Measurements from ENCODE around the gene MAMDC2. TPM values are rescaled to one million over a fixed set of nuclear protein-coding genes. Genes with fewer than 3 reads are reported as not detected.
"Not testable (repeated sequence)": the region's sequence is repeated elsewhere in the genome, so short reads cannot be mapped to it uniquely, and the experiment has no call there.

The MAMDC2 gene
- total and polyA plus RNA-seq, 5 donors from 2014 or later, result 0.10 TPM; not detected in 4

GRCh38 chr9:70020991-70021571 lies 22.6 kb upstream of the MAMDC2 start:
- Histone ChIP-seq H3K4me1 (ENCODE audit: control insufficient read depth, insufficient read depth, low read length, poor library complexity, severe bottlenecking) (no peaks in the 10 kb centered on the region), H3K27ac (ENCODE audit: insufficient read depth, low read length, poor library complexity, severe bottlenecking) (no peak overlapping the region), H3K9me3 (ENCODE audit: control insufficient read depth in 2 of 2, low read length in 2 of 2) (no peaks in the 10 kb centered on the region), H3K27me3 (ENCODE audit: control insufficient read depth, insufficient read depth, low read length) (no peaks in the 10 kb centered on the region), H3K36me3 (ENCODE audit: control insufficient read depth, insufficient read depth, low read length) (no peaks in the 10 kb centered on the region), H3K4me3 (ENCODE audit: low read depth, low read length) (no peak overlapping the region)
- Mint-ChIP-seq H3K4me3 (no peak overlapping the region), H3K4me1 (no peaks in the 10 kb centered on the region), H3K9me3 (peaks cover 0 to 1% (median 0%) of the 10 kb centered on the region in 7 donors), H3K36me3 (no peaks in the 10 kb centered on the region), H3K27ac (no peak overlapping the region), H3K27me3 (no peaks in the 10 kb centered on the region)
- ATAC-seq (ENCODE audit: low read depth in 2 of 2) (no peak), DNase-seq (no peak)

GRCh38 chr9:70028287-70028686 lies 15.4 kb upstream of the MAMDC2 start:
- Histone ChIP-seq H3K4me1 (ENCODE audit: control insufficient read depth, insufficient read depth, low read length, poor library complexity, severe bottlenecking) (no peaks in the 10 kb centered on the region), H3K4me3 (ENCODE audit: low read depth, low read length) (no peak overlapping the region), H3K36me3 (ENCODE audit: control insufficient read depth, insufficient read depth, low read length) (no peaks in the 10 kb centered on the region), H3K27me3 (ENCODE audit: control insufficient read depth, insufficient read depth, low read length) (no peaks in the 10 kb centered on the region), H3K9me3 (ENCODE audit: control insufficient read depth in 2 of 2, low read length in 2 of 2) (no peaks in the 10 kb centered on the region), H3K27ac (ENCODE audit: insufficient read depth, low read length, poor library complexity, severe bottlenecking) (no peak overlapping the region)
- no peaks in the 10 kb centered on the region for H3K4me1 Mint-ChIP-seq
- H3K9me3 Mint-ChIP-seq, result peaks cover 0 to 2% (median 0%) of the 10 kb centered on the region in 7 donors
- H3K27ac Mint-ChIP-seq, result no peak overlapping the region
- DNase-seq (no peak), ATAC-seq (ENCODE audit: low read depth in 2 of 2) (no peak)
- H3K36me3 Mint-ChIP-seq, result no peaks in the 10 kb centered on the region
- no peaks in the 10 kb centered on the region for H3K27me3 Mint-ChIP-seq
- H3K4me3 Mint-ChIP-seq, result no peak overlapping the region

GRCh38 chr9:70030156-70030555 lies 13.5 kb upstream of the MAMDC2 start:
- Mint-ChIP-seq H3K27me3 (peaks cover 5% of the 10 kb centered on the region), H3K9me3 (peaks cover 0 to 2% (median 0%) of the 10 kb centered on the region in 7 donors), H3K27ac (no peak overlapping the region), H3K4me1 (no peaks in the 10 kb centered on the region), H3K36me3 (no peaks in the 10 kb centered on the region), H3K4me3 (no peak overlapping the region)
- H3K9me3 ChIP-seq (ENCODE audit: control insufficient read depth in 2 of 2, low read length in 2 of 2), result no peaks in the 10 kb centered on the region
- no peak overlapping the region for H3K4me3 ChIP-seq (ENCODE audit: low read depth, low read length)
- no peaks in the 10 kb centered on the region for H3K36me3 ChIP-seq (ENCODE audit: control insufficient read depth, insufficient read depth, low read length)
- H3K27ac ChIP-seq (ENCODE audit: insufficient read depth, low read length, poor library complexity, severe bottlenecking), result no peak overlapping the region
- ATAC-seq (ENCODE audit: low read depth in 2 of 2) (no peak), DNase-seq (no peak)
- no peaks in the 10 kb centered on the region for H3K27me3 ChIP-seq (ENCODE audit: control insufficient read depth, insufficient read depth, low read length)
- no peaks in the 10 kb centered on the region for H3K4me1 ChIP-seq (ENCODE audit: control insufficient read depth, insufficient read depth, low read length, poor library complexity, severe bottlenecking)

- Histone ChIP-seq H3K27me3 (ENCODE audit: control insufficient read depth, insufficient read depth, low read length) (no peaks in the 10 kb centered on the region), H3K9me3 (ENCODE audit: control insufficient read depth in 2 of 2, low read length in 2 of 2) (no peaks in the 10 kb centered on the region), H3K4me3 (ENCODE audit: low read depth, low read length) (no peak overlapping the region), H3K36me3 (ENCODE audit: control insufficient read depth, insufficient read depth, low read length) (no peaks in the 10 kb centered on the region), H3K27ac (ENCODE audit: insufficient read depth, low read length, poor library complexity, severe bottlenecking) (no peak overlapping the region), H3K4me1 (ENCODE audit: control insufficient read depth, insufficient read depth, low read length, poor library complexity, severe bottlenecking) (no peaks in the 10 kb centered on the region)
- peaks cover 10% of the 10 kb centered on the region for H3K27me3 Mint-ChIP-seq
- H3K36me3 Mint-ChIP-seq, result no peaks in the 10 kb centered on the region
- H3K9me3 Mint-ChIP-seq, result peaks cover 0 to 2% (median 0%) of the 10 kb centered on the region in 7 donors
- ATAC-seq (ENCODE audit: low read depth in 2 of 2) (no peak), DNase-seq (no peak)
- no peaks in the 10 kb centered on the region for H3K4me1 Mint-ChIP-seq
- no peak overlapping the region for H3K4me3 Mint-ChIP-seq
- H3K27ac Mint-ChIP-seq, result no peak overlapping the region
Observed at GRCh38 chr9:70031141-70031545, 12.5 kb upstream of the MAMDC2 start.

- no peak for ATAC-seq (ENCODE audit: low read depth in 2 of 2)
- Histone ChIP-seq H3K27ac (ENCODE audit: insufficient read depth, low read length, poor library complexity, severe bottlenecking) (no peak overlapping the region), H3K4me1 (ENCODE audit: control insufficient read depth, insufficient read depth, low read length, poor library complexity, severe bottlenecking) (no peaks in the 10 kb centered on the region), H3K9me3 (ENCODE audit: control insufficient read depth in 2 of 2, low read length in 2 of 2) (peaks cover 0 to 2% of the 10 kb centered on the region in 2 experiments), H3K4me3 (ENCODE audit: low read depth, low read length) (no peak overlapping the region), H3K36me3 (ENCODE audit: control insufficient read depth, insufficient read depth, low read length) (no peaks in the 10 kb centered on the region), H3K27me3 (ENCODE audit: control insufficient read depth, insufficient read depth, low read length) (no peaks in the 10 kb centered on the region)
- no peak for DNase-seq
- Mint-ChIP-seq H3K4me3 (no peak overlapping the region), H3K27me3 (peaks cover 10% of the 10 kb centered on the region), H3K36me3 (no peaks in the 10 kb centered on the region), H3K27ac (no peak overlapping the region), H3K4me1 (no peaks in the 10 kb centered on the region), H3K9me3 (peaks cover 0 to 7% (median 4%) of the 10 kb centered on the region in 7 donors)
Observed at GRCh38 chr9:70034271-70034711, 9.4 kb upstream of the MAMDC2 start.

GRCh38 chr9:70035691-70036090 lies 8.0 kb upstream of the MAMDC2 start:
- peaks cover 0 to 2% of the 10 kb centered on the region in 2 experiments for H3K9me3 ChIP-seq (ENCODE audit: control insufficient read depth in 2 of 2, low read length in 2 of 2)
- DNase-seq (no peak), ATAC-seq (ENCODE audit: low read depth in 2 of 2) (no peak)
- Mint-ChIP-seq H3K4me1 (no peaks in the 10 kb centered on the region), H3K27ac (no peak overlapping the region), H3K9me3 (peaks cover 0 to 6% (median 4%) of the 10 kb centered on the region in 7 donors), H3K4me3 (no peak overlapping the region), H3K36me3 (no peaks in the 10 kb centered on the region), H3K27me3 (peaks cover 13% of the 10 kb centered on the region)
- no peaks in the 10 kb centered on the region for H3K36me3 ChIP-seq (ENCODE audit: control insufficient read depth, insufficient read depth, low read length)
- no peaks in the 10 kb centered on the region for H3K4me1 ChIP-seq (ENCODE audit: control insufficient read depth, insufficient read depth, low read length, poor library complexity, severe bottlenecking)
- no peak overlapping the region for H3K4me3 ChIP-seq (ENCODE audit: low read depth, low read length)
- no peaks in the 10 kb centered on the region for H3K27me3 ChIP-seq (ENCODE audit: control insufficient read depth, insufficient read depth, low read length)
- H3K27ac ChIP-seq (ENCODE audit: insufficient read depth, low read length, poor library complexity, severe bottlenecking), result no peak overlapping the region

GRCh38 chr9:70036641-70037040 lies 7.0 kb upstream of the MAMDC2 start:
- no peaks in the 10 kb centered on the region for H3K4me1 Mint-ChIP-seq
- Histone ChIP-seq H3K4me3 (ENCODE audit: low read depth, low read length) (no peak overlapping the region), H3K36me3 (ENCODE audit: control insufficient read depth, insufficient read depth, low read length) (no peaks in the 10 kb centered on the region), H3K27me3 (ENCODE audit: control insufficient read depth, insufficient read depth, low read length) (no peaks in the 10 kb centered on the region), H3K4me1 (ENCODE audit: control insufficient read depth, insufficient read depth, low read length, poor library complexity, severe bottlenecking) (no peaks in the 10 kb centered on the region), H3K27ac (ENCODE audit: insufficient read depth, low read length, poor library complexity, severe bottlenecking) (no peak overlapping the region), H3K9me3 (ENCODE audit: control insufficient read depth in 2 of 2, low read length in 2 of 2) (peaks cover 0 to 2% of the 10 kb centered on the region in 2 experiments)
- ATAC-seq (ENCODE audit: low read depth in 2 of 2), result no peak
- H3K36me3 Mint-ChIP-seq, result no peaks in the 10 kb centered on the region
- peaks cover 22% of the 10 kb centered on the region for H3K27me3 Mint-ChIP-seq
- peaks cover 0 to 6% (median 4%) of the 10 kb centered on the region in 7 donors for H3K9me3 Mint-ChIP-seq
- no peak for DNase-seq
- H3K4me3 Mint-ChIP-seq, result no peak overlapping the region
- H3K27ac Mint-ChIP-seq, result no peak overlapping the region

- not testable (repeated sequence) for H3K4me1 Mint-ChIP-seq
Observed at GRCh38 chr9:70038171-70038621, 5.5 kb upstream of the MAMDC2 start.

More at GRCh38 chr9:70038171-70038621, 5.5 kb upstream of the MAMDC2 start:
- not testable (repeated sequence) for H3K9me3 Mint-ChIP-seq; H3K9me3 ChIP-seq (ENCODE audit: control insufficient read depth in 2 of 2, low read length in 2 of 2); ATAC-seq (ENCODE audit: low read depth in 2 of 2); H3K36me3 ChIP-seq (ENCODE audit: control insufficient read depth, insufficient read depth, low read length); H3K27me3 ChIP-seq (ENCODE audit: control insufficient read depth, insufficient read depth, low read length); H3K27ac Mint-ChIP-seq; H3K36me3 Mint-ChIP-seq; H3K4me3 ChIP-seq (ENCODE audit: low read depth, low read length); DNase-seq; H3K4me3 Mint-ChIP-seq; H3K4me1 ChIP-seq (ENCODE audit: control insufficient read depth, insufficient read depth, low read length, poor library complexity, severe bottlenecking); H3K27ac ChIP-seq (ENCODE audit: insufficient read depth, low read length, poor library complexity, severe bottlenecking)
- peaks cover 26% of the 10 kb centered on the region for H3K27me3 Mint-ChIP-seq
